ENCODE data around the gene ZNF629.

- no peak for TF ChIP-seq CTCF (IDR thresholded peaks at IDR 0.05)
- TF ChIP-seq EZH2 (IDR thresholded peaks at IDR 0.05; ENCODE audit: borderline replicate concordance, insufficient read depth, low read depth, low read length, poor library complexity, severe bottlenecking), result no peak
Measured at GRCh38 chr16:30766206-30766932, 20.6 kb downstream of the ZNF629 start.

Measured in B cell (primary cell).